Peyer's patch (tissue), 4 donors: ENCODE data around the gene RIMS4. TPM values are rescaled to one million over a fixed set of nuclear protein-coding genes. Genes with fewer than 3 reads are reported as not detected.

Experiments
- DNase-seq, 3 donors: peaks; one replicate each; pipeline ENCODE4 v3.0.0-alpha.2; 2017 to 2019
- H3K27ac ChIP-seq, 4 donors: fragments of 200-600 bp; sonication (generic); one replicate each; pipeline ENCODE4 v1.5.1; 2016 to 2019
- H3K27me3 ChIP-seq, 2 donors: fragments of 200-600 bp; sonication (generic); one replicate each; pipeline ENCODE4 v1.5.1; 2019
- H3K36me3 ChIP-seq, 3 donors: fragments of 200-600 bp; sonication (generic); one replicate each; pipeline ENCODE4 v1.5.1; 2016 to 2019
- H3K4me1 ChIP-seq, 4 donors: fragments of 200-600 bp; sonication (generic); one replicate each; pipeline ENCODE4 v1.5.1; 2016 to 2019
- H3K4me3 ChIP-seq, 4 donors: fragments of 200-600 bp; sonication (generic); 1 replicate in 3 of 4; 2 replicates in 1 of 4; pipeline ENCODE4 v1.5.1; 2016 to 2019; ENCODE audit warnings: mild to moderate bottlenecking in 1 of 4
- H3K9me3 ChIP-seq, 4 donors: fragments of 200-600 bp; sonication (generic); one replicate each; pipeline ENCODE4 v1.5.1; 2016 to 2019; ENCODE audit warnings: mild to moderate bottlenecking in 1 of 4
- CTCF ChIP-seq, 6 experiments: fragments of 450-650 bp in 4 of 6; fragments of 200-600 bp in 2 of 6; sonication (generic) in 1 of 6; IDR thresholded peaks; one replicate each; pipeline ENCODE4 v1.5.1; 2017 to 2019; ENCODE audit warnings: antibody characterized with exemption in 6 of 6, mild to moderate bottlenecking in 3 of 6, moderate library complexity in 1 of 6
- POLR2A ChIP-seq, 2 donors: fragments of 450-650 bp; IDR thresholded peaks; one replicate each; pipeline ENCODE4 v1.5.1; 2017; ENCODE audit warnings: antibody characterized with exemption in 2 of 2, mild to moderate bottlenecking in 2 of 2, moderate library complexity in 2 of 2
- total RNA-seq, 4 donors: library from RNA; depleted of rRNA; stranded (reverse); fragments of >200 nt; gene quantifications; one replicate each; pipeline ENCODE4 v1.1.0, GENCODE V29; 2016

Gene RIMS4
- total RNA-seq, 4 donors from 2014 or later, result 0.13 to 0.18 TPM; not detected in 2

- DNase-seq, result no peak
- Histone ChIP-seq H3K27me3 (no peaks in the 10 kb centered on the region), H3K4me3 (peak overlapping the region in 1 of 4 donors; percentile 4), H3K4me1 (no peaks in the 10 kb centered on the region), H3K27ac (peak overlapping the region in 1 of 4 donors; percentile 33), H3K36me3 (no peaks in the 10 kb centered on the region), H3K9me3 (no peaks in the 10 kb centered on the region)
- no peak for TF ChIP-seq CTCF (IDR thresholded peaks at IDR 0.05)
- no peak for TF ChIP-seq POLR2A (IDR thresholded peaks at IDR 0.05)
These were observed 74.6 kb downstream of the RIMS4 start for GRCh38 chr20:44735816-44736169.

- Histone ChIP-seq H3K27me3 (no peaks in the 10 kb centered on the region), H3K4me3 (no peak overlapping the region), H3K4me1 (no peaks in the 10 kb centered on the region), H3K36me3 (no peaks in the 10 kb centered on the region), H3K27ac (no peak overlapping the region), H3K9me3 (no peaks in the 10 kb centered on the region)
- no peak for DNase-seq
- TF ChIP-seq POLR2A (IDR thresholded peaks at IDR 0.05), result no peak
- TF ChIP-seq CTCF (IDR thresholded peaks at IDR 0.05), result peak in 2 of 6 experiments; percentile 6 to 28
These were observed 75.4 kb downstream of the RIMS4 start for GRCh38 chr20:44734938-44735337.

GRCh38 chr20:44733341-44734069 lies 76.8 kb downstream of the RIMS4 start:
- Histone ChIP-seq H3K4me3 (no peak overlapping the region), H3K9me3 (no peaks in the 10 kb centered on the region), H3K27me3 (no peaks in the 10 kb centered on the region), H3K4me1 (no peaks in the 10 kb centered on the region), H3K36me3 (no peaks in the 10 kb centered on the region), H3K27ac (no peak overlapping the region)
- DNase-seq, result peak; percentile 52 to 79 (median 68)
- TF ChIP-seq POLR2A (IDR thresholded peaks at IDR 0.05), result no peak
- TF ChIP-seq CTCF (IDR thresholded peaks at IDR 0.05), result peak; percentile 46 to 79 (median 70)

DNA sequence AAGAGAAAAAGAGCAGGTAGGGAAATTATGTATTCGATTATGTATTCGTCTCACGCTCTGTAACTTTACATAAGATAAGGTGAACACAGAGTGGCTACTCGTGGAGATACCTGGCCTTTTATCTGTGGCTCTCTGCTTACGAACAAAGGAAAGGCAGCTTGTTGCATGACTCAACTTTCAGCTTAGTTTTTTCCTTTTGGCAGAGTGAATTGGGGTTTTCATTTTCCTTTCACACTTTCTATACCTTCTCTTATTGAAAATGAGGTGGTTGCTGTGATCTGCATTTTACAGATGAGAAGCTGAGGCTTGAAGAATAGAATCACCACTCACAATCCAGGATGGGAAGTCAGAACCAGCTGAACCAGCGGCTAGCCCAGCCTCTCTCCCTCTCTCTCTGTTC lies 78.0 kb downstream of the RIMS4 start:
- H3K36me3 ChIP-seq, result no peaks in the 10 kb centered on the region
- H3K4me1 ChIP-seq, result no peaks in the 10 kb centered on the region
- DNase-seq, result no peak
- no peak overlapping the region for H3K4me3 ChIP-seq
- H3K9me3 ChIP-seq, result no peaks in the 10 kb centered on the region
- H3K27ac ChIP-seq, result no peak overlapping the region
- TF ChIP-seq CTCF (IDR thresholded peaks at IDR 0.05) (no peak), POLR2A (IDR thresholded peaks at IDR 0.05) (no peak)
- no peaks in the 10 kb centered on the region for H3K27me3 ChIP-seq

- TF ChIP-seq CTCF (IDR thresholded peaks at IDR 0.05) (no peak), POLR2A (IDR thresholded peaks at IDR 0.05) (no peak)
- Histone ChIP-seq H3K36me3 (no peaks in the 10 kb centered on the region), H3K4me1 (no peaks in the 10 kb centered on the region), H3K4me3 (no peak overlapping the region), H3K27ac (no peak overlapping the region), H3K9me3 (no peaks in the 10 kb centered on the region), H3K27me3 (no peaks in the 10 kb centered on the region)
- DNase-seq, result no peak
These were observed 78.7 kb downstream of the RIMS4 start for GRCh38 chr20:44731657-44732056.
